HepG2 (cell line): ENCODE measurements around the gene IRAK3. TPM values are rescaled to one million over a fixed set of nuclear protein-coding genes. Genes with fewer than 3 reads are reported as not detected.

Experiments used
- ATAC-seq: fragments of 200-7000 bp; cut with Tn5 transposase; 3 replicates; pipeline ENCODE4 v1.9.1; 2020; ENCODE audit warnings: mild to moderate bottlenecking, moderate library complexity
- BruUV-seq: library from RNA; stranded (reverse); fragments of 400-500 nt; replicated peaks from 2 replicates; lab custom pipeline; 2021; lab: Mats Ljungman, UMichigan
- CTCF ChIA-PET: fragments of 300-600 bp; formaldehyde crosslinking; extraction: SDS; loops from one replicate; lab custom pipeline; 2021; ENCODE audit warnings: low total read pairs, inconsistent platforms, low intra/inter-chr PET ratio; lab: Yijun Ruan, JAX
- POLR2A ChIA-PET: fragments of 350-600 bp; sonication (Branson Sonifier 250); formaldehyde crosslinking; loops from one replicate; lab custom pipeline; 2020; ENCODE audit warnings: antibody characterized with exemption, inconsistent platforms; lab: Yijun Ruan, JAX
- DNase-seq: peaks from one replicate; pipeline ENCODE4 v3.0.0-alpha.2; 2015; ENCODE audit warnings: low spot score
- FAIRE-seq: peaks from 3 replicates; lab custom pipeline; 2011; peaks lifted over from hg19 to GRCh38; lab: Jason Lieb, UNC
- H2AFZ ChIP-seq: one replicate; pipeline ENCODE4 v1.6.1; 2011; ENCODE audit warnings: low read length, inconsistent platforms
- H3K27ac ChIP-seq: fragments of 300-600 bp; 3 replicates; pipeline ENCODE4 v1.8.0; 2011; ENCODE audit warnings: mixed run types, mild to moderate bottlenecking, mixed read lengths, low read length, inconsistent platforms; ENCODE audit not compliant: insufficient read depth; ENCODE audit errors: extremely low read length
- H3K27me3 ChIP-seq, 2 experiments: fragments of 200-600 bp in 1 of 2; 2 replicates in 1 of 2; 3 replicates in 1 of 2; pipeline versions ENCODE4 v1.6.0 to v1.8.0; 2011; ENCODE audit warnings: low read length in 2 of 2, mild to moderate bottlenecking in 2 of 2, moderate library complexity in 2 of 2, inconsistent platforms in 1 of 2; ENCODE audit not compliant: insufficient read depth in 2 of 2, control insufficient read depth in 1 of 2
- H3K36me3 ChIP-seq, 2 experiments: fragments of 200-600 bp in 1 of 2; replicated peaks in 1 of 2; 2 replicates in 1 of 2; 3 replicates in 1 of 2; pipeline versions ENCODE4 v1.5.1 to v1.8.0; 2011; ENCODE audit warnings: low read length in 2 of 2, inconsistent platforms in 1 of 2; ENCODE audit not compliant: insufficient read depth in 2 of 2, control insufficient read depth in 1 of 2
- H3K4me1 ChIP-seq: 2 replicates; pipeline ENCODE4 v1.5.1; 2012; ENCODE audit warnings: low read length, inconsistent platforms; ENCODE audit not compliant: insufficient read depth
- H3K4me2 ChIP-seq: 2 replicates; pipeline ENCODE4 v1.6.0; 2011; ENCODE audit warnings: low read depth, low read length, inconsistent platforms
- H3K4me3 ChIP-seq, 3 experiments: fragments of 200-600 bp in 1 of 3; sonication (generic), shearing (Covaris generic) in 1 of 3; replicated peaks in 1 of 3; 2 replicates each; pipeline ENCODE4 v1.5.1; 2011 to 2016; ENCODE audit warnings: low read length in 3 of 3, inconsistent platforms in 2 of 3, low read depth in 2 of 3, mild to moderate bottlenecking in 2 of 3, control low read depth in 1 of 3, mixed read lengths in 1 of 3; ENCODE audit not compliant: insufficient read depth in 1 of 3
- H3K79me2 ChIP-seq: one replicate; pipeline ENCODE4 v1.6.1; 2011; ENCODE audit warnings: low read length, inconsistent platforms; ENCODE audit not compliant: insufficient read depth
- H3K9ac ChIP-seq: 2 replicates; pipeline ENCODE4 v1.6.0; 2011; ENCODE audit warnings: mild to moderate bottlenecking, low read depth, low read length, inconsistent platforms; ENCODE audit not compliant: insufficient read depth
- H3K9me3 ChIP-seq: 2 replicates; pipeline ENCODE4 v1.5.1; 2012; ENCODE audit warnings: mild to moderate bottlenecking, low read length
- H4K20me1 ChIP-seq: 2 replicates; pipeline ENCODE4 v1.6.0; 2011; ENCODE audit warnings: inconsistent platforms, mild to moderate bottlenecking, low read length, moderate library complexity; ENCODE audit not compliant: insufficient read depth
- ADNP ChIP-seq: sonication (generic); formaldehyde crosslinking; IDR thresholded peaks from 2 replicates; pipeline ENCODE4 v1.4.0; 2020; ENCODE audit warnings: missing genetic modification reagents
- ATF6 ChIP-seq: sonication (generic); formaldehyde crosslinking; conservative IDR thresholded peaks from 2 replicates; pipeline ENCODE4 v1.4.0; 2020; ENCODE audit warnings: missing genetic modification reagents
- ATRX ChIP-seq: sonication (generic); formaldehyde crosslinking; IDR thresholded peaks from 2 replicates; pipeline ENCODE4 v1.4.0; 2020; ENCODE audit warnings: missing genetic modification reagents, borderline replicate concordance
- CCDC6 ChIP-seq: sonication (generic); formaldehyde crosslinking; IDR thresholded peaks from 2 replicates; pipeline ENCODE4 v1.8.1; 2022; ENCODE audit warnings: mild to moderate bottlenecking, missing genetic modification reagents, moderate library complexity
- FOXM1 ChIP-seq: sonication (generic); formaldehyde crosslinking; IDR thresholded peaks from 2 replicates; pipeline ENCODE4 v1.5.0; 2020; ENCODE audit warnings: missing genetic modification reagents
- HDAC2 ChIP-seq: sonication (generic); formaldehyde crosslinking; IDR thresholded peaks from 2 replicates; pipeline ENCODE4 v1.4.0; 2020; ENCODE audit warnings: missing genetic modification reagents
- NFE2L1 ChIP-seq: sonication (generic); formaldehyde crosslinking; IDR thresholded peaks from 2 replicates; pipeline ENCODE4 v1.4.0; 2020; ENCODE audit warnings: missing genetic modification reagents, mild to moderate bottlenecking, borderline replicate concordance
- PHF8 ChIP-seq: sonication (generic); formaldehyde crosslinking; IDR thresholded peaks from 2 replicates; pipeline ENCODE4 v1.5.0; 2020; ENCODE audit warnings: missing genetic modification reagents
- RNF2 ChIP-seq: fragments of 450-650 bp; conservative IDR thresholded peaks from 2 replicates; pipeline ENCODE4 v1.6.1; 2016; ENCODE audit warnings: low read depth
- SIX4 ChIP-seq: sonication (generic); formaldehyde crosslinking; IDR thresholded peaks from 2 replicates; pipeline ENCODE4 v1.4.0; 2020; ENCODE audit warnings: missing genetic modification reagents
- U2AF2 ChIP-seq: fragments of 200-400 bp; formaldehyde crosslinking; IDR thresholded peaks from 2 replicates; pipeline ENCODE4 v1.6.1; 2017; ENCODE audit warnings: low read depth, mild to moderate bottlenecking, low read length
- ZFP37 ChIP-seq: sonication (generic); formaldehyde crosslinking; IDR thresholded peaks from 2 replicates; pipeline ENCODE4 v1.4.0; 2020; ENCODE audit warnings: missing genetic modification reagents, borderline replicate concordance
- ZNF337 ChIP-seq: sonication (generic); formaldehyde crosslinking; IDR thresholded peaks from 2 replicates; pipeline ENCODE4 v1.5.1; 2020; ENCODE audit warnings: missing genetic modification reagents, low read depth, mild to moderate bottlenecking, borderline replicate concordance
- ZNF615 ChIP-seq: sonication (generic); formaldehyde crosslinking; IDR thresholded peaks from 2 replicates; pipeline ENCODE4 v1.5.0; 2020; ENCODE audit warnings: mild to moderate bottlenecking, missing genetic modification reagents, borderline replicate concordance
- WGBS: methylation state at CpG from one replicate; pipeline ENCODE4 v1.1.6; 2017; ENCODE audit warnings: low lambda C conversion rate; 5-methylcytosine and 5-hydroxymethylcytosine counted together
- in situ Hi-C: cut with HindIII; loops from 2 replicates; pipeline ENCODE4 v1.10.0; 2017; ENCODE audit warnings: low pct_unique_long_range_greater_than_20kb; ENCODE audit not compliant: extremely low pct_ligation_motif_present
- intact Hi-C: fragments of 100-400 bp; cut with micrococcal nuclease; formaldehyde crosslinking; loops from one replicate; pipeline ENCODE4 v1.10.0; 2022; ENCODE audit not compliant: unreplicated experiment
- polyA plus RNA-seq, 8 experiments: library from polyadenylated mRNA; depleted of rRNA in 3 of 8; stranded (reverse) in 7 of 8; unstranded in 1 of 8; fragments of >200 nt; fragmentation: Illumina TruSeq in 4 of 8; extraction: Trizol in 4 of 8; gene quantifications; 2 replicates each; pipeline versions ENCODE4 v1.2.1 to v1.2.3, GENCODE V29; 2011 to 2016; ENCODE audit warnings: low read depth in 4 of 8, missing spikeins in 1 of 8, mixed read lengths in 1 of 8; ENCODE audit not compliant: insufficient read depth in 1 of 8
- total RNA-seq, 5 experiments: library from RNA; depleted of rRNA; stranded (reverse); fragments of >200 nt; fragmentation: Illumina TruSeq; extraction: Trizol; gene quantifications; 2 replicates each; pipeline ENCODE4 v1.2.3, GENCODE V29; 2016; ENCODE audit warnings: low read depth in 1 of 5
- TF ChIP-seq, protein P1 (sequence below): sonication (generic); formaldehyde crosslinking; conservative IDR thresholded peaks from 2 replicates; pipeline ENCODE4 v1.8.0; 2022; ENCODE audit warnings: mild to moderate bottlenecking, moderate library complexity, missing genetic modification reagents
- TF ChIP-seq, protein P2 (sequence below): sonication (generic); formaldehyde crosslinking; IDR thresholded peaks from 2 replicates; pipeline ENCODE4 v1.4.0; 2020; ENCODE audit warnings: low read depth, mild to moderate bottlenecking, missing genetic modification reagents

The IRAK3 gene
- total and polyA plus RNA-seq, 2 of the 13 experiments (the other 11 are each of a cell fraction or from before 2014, with no cell fraction given) = 0.01 TPM; not detected in 1

GRCh38 chr12:66236969-66237368, 48.0 kb downstream of the IRAK3 start:
- Histone ChIP-seq H4K20me1 (no peaks in the 10 kb centered on the region), H3K9me3 (no peaks in the 10 kb centered on the region), H2AFZ (no peak overlapping the region)
- intact Hi-C loops (no loop called here), in situ Hi-C loops (no loop called here)
- TF ChIP-seq SIX4 (CRISPR knock-in tag) (no peak), U2AF2 (no peak), ZNF615 (no peak), FOXM1 (no peak), PHF8 (no peak), HDAC2 (CRISPR knock-in tag) (no peak), ATRX (CRISPR knock-in tag) (no peak), ADNP (CRISPR knock-in tag) (no peak), ZFP37 (no peak), CCDC6 (CRISPR knock-in tag) (no peak), RNF2 (no peak), ATF6 (CRISPR knock-in tag) (no peak), ZNF337 (CRISPR knock-in tag) (no peak), NFE2L1 (CRISPR knock-in tag) (no peak)
- TF ChIP-seq, protein P1, sequence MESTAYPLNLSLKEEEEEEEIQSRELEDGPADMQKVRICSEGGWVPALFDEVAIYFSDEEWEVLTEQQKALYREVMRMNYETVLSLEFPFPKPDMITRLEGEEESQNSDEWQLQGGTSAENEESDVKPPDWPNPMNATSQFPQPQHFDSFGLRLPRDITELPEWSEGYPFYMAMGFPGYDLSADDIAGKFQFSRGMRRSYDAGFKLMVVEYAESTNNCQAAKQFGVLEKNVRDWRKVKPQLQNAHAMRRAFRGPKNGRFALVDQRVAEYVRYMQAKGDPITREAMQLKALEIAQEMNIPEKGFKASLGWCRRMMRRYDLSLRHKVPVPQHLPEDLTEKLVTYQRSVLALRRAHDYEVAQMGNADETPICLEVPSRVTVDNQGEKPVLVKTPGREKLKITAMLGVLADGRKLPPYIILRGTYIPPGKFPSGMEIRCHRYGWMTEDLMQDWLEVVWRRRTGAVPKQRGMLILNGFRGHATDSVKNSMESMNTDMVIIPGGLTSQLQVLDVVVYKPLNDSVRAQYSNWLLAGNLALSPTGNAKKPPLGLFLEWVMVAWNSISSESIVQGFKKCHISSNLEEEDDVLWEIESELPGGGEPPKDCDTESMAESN (CRISPR knock-in tag) = no peak
- TF ChIP-seq, protein P2, sequence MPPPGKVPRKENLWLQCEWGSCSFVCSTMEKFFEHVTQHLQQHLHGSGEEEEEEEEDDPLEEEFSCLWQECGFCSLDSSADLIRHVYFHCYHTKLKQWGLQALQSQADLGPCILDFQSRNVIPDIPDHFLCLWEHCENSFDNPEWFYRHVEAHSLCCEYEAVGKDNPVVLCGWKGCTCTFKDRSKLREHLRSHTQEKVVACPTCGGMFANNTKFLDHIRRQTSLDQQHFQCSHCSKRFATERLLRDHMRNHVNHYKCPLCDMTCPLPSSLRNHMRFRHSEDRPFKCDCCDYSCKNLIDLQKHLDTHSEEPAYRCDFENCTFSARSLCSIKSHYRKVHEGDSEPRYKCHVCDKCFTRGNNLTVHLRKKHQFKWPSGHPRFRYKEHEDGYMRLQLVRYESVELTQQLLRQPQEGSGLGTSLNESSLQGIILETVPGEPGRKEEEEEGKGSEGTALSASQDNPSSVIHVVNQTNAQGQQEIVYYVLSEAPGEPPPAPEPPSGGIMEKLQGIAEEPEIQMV (CRISPR knock-in tag) = no peak
- TF ChIP-seq, all 625 proteins: peak for 0
- Histone ChIP-seq H3K27me3 (peaks cover 0 to 26% of the 10 kb centered on the region in 2 experiments; a peak in 2 of 5 replicates), H3K9ac (no peak overlapping the region), H3K36me3 (no peaks in the 10 kb centered on the region), H3K4me3 (no peak overlapping the region), H3K79me2 (no peaks in the 10 kb centered on the region), H3K4me1 (no peaks in the 10 kb centered on the region), H3K27ac (no peak overlapping the region), H3K4me2 (no peak overlapping the region)
- ChIA-PET CTCF (no interaction called here), POLR2A (no interaction called here)
- WGBS = 3% methylated on average over 2 of the region's 2 CpGs
- FAIRE-seq = no peak
- no peak for DNase-seq
- BruUV-seq = no TSS peak
- no peak for ATAC-seq
